GM19023 (cell line): Measurements from ENCODE around the gene ENDOU.
A peak's percentile ranks its signal among the peaks of the same experiment; 100 is the strongest.

Experiments used
- ATAC-seq: cut with Tn5 transposase; IDR thresholded peaks from one replicate; pipeline ENCODE4 v1.9.1; 2021; ENCODE audit warnings: mild to moderate bottlenecking, moderate library complexity; ENCODE audit not compliant: unreplicated experiment

ENDOU gene

DNA sequence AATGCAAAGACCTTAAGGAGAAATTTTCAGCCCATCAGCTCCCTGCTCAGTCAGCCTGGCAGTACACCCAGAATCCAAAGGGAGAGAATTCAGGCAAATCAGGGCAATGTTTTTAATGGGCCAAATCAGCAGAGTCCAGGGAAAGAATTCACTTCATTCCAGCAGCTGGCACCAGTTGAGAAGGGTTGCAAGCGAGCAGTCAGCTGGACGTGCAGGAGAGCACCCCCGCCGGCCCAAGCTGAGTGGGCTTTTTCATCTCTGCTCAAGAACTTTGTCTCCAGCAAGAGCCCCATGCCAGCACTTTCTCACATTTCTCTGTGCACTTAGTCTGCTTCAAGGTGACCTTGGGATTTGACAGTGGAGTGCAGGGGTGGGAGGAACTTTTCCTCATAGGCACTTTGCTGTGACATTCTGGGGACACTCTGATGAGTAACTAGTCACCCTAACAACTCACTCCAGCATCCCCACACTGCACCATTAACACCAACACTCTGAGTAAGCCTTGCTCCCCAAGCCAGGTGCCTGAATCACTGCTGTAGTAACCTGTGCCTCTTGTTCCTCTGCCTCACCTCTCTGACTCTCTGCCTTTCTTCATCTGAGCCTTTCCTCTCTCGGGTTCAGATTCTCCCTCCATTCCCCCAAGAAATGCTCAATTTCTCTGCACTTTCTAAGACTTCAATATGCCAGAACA, 2.2 kb downstream of the ENDOU start:
- ATAC-seq, result no peak

DNA sequence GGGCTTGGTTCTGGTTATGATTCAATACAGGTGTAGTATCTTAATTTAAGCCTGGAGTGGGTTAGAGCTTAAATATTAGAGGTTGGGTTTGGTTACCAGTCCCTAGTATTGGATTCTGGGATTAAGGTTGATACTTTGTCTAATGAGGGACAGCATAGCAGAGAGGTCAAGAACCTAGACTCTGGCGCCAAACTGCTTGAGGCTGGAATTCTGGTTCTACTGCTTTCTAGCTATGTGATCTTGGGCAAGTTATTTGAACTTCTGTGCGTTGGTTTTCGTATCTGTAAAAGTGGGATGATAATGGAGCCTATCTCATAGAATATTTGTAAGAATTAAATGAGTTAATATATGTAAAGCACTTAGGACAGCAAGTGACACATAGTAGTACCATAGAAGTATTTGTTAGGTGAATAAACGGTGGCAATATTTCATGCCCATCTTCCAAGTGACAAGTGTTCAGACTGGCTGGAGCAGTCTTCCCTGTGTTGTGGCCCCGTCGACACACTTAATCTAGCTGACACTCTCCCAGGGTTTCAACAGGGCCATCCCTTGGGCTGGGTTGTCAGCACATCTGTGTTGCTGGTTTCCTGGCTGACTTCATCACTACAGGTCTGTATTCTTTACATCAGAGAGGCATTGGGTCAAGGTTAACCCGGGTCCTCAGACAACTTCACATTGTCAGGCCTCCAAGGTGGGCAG, 3.0 kb downstream of the ENDOU start:
- no peak for ATAC-seq

DNA sequence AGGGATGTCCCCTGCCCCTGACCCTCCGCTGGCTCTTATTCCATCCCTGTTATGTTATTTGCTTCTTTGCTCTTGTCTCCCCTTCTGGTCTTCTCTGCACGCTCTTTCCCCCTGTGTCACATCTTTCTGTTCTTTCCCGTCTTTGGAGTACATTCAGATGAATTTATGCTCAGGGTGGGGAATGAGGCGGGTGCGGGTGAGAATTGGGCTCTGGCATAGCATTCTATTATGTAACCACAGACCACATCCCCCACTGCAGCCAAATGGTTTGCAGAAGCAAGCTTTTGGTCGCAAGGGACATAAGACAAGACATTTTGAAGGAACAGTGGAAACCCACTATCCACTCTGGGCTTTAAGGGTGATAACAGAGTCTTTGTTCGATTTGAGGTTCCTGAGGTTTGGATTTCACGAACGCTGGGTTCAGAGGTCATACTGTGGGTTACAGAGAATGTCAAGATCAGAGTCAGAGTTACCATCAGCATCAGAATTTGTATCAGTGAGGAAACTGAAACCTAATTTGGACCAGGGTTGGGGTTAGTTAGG, 3.8 kb downstream of the ENDOU start:
- ATAC-seq, result no peak

DNA sequence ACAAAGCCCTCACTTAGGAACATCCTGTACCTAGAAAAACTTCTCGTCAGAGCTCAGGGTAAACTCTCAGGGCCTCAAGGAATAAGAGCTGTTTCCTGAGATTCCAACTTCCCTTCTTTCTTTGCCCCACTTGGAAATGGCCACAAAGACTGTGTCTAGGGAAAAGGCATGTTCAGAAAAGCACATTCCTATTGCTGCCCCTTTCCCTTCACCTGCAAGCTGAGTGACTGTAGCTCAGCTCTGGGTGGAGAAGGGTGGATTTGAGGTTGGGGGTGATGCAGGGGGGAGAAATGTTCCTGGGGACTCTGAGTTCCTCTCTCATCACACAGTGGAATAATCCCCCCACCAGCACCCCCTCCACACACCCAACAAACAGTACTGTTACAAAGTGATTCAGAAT, 6.8 kb downstream of the ENDOU start:
- no peak for ATAC-seq

DNA sequence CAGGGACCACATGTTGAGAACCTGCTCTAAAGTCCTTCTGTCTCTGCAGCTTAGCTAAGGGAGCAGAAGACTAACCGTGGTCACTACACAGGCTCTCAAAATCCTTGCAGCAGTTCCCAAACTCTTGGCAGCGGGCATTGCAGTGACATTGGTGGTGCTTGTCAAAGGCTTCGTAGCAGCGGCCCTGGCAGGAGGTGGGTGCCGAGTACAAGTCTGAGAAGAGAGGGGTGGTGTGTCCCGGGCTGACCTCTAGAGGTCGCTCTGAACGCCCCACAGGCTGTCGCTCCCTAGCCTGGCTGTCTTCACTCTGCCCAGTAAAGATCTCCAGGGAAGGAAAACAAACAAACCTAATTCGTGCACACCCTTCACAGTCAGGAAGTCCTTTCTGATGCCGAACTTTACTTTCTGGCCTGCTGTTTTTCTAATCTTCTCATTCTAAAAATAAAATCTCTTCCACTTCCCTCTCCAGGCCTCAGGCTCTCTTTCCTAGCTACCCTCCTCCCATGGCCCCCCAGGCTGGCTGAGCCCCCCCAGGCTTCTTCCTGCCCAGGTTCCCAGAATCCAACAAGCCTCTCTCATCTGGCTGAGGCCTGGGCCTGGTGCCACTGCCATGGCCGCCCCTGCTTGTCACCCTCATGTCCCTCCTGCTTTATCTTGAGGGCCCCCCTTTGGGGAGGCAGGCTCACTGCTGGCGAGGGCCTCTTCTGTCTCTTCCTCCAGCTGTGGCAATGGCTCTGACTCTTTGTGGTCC, 7.7 kb downstream of the ENDOU start:
- no peak for ATAC-seq

DNA sequence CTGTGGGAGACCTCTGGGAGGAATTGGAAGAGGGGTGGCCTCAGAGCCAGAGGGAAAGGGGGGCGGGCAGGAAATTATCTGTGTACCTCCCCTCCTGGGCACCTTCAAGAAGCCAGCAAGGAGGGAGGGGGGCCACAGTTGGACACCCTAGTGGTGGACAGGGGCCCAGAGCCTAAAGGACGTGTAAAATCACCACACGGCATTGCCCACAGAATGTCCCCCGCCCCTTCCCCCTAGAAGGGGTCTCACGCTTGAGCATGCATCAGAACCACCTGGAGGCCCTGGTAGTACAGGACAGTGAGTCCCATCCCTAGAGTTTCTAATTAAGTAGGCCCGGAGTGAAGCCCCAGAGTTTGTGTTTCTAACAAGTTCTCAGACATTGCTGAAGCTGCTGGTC, 8.2 kb downstream of the ENDOU start:
- ATAC-seq, result no peak

DNA sequence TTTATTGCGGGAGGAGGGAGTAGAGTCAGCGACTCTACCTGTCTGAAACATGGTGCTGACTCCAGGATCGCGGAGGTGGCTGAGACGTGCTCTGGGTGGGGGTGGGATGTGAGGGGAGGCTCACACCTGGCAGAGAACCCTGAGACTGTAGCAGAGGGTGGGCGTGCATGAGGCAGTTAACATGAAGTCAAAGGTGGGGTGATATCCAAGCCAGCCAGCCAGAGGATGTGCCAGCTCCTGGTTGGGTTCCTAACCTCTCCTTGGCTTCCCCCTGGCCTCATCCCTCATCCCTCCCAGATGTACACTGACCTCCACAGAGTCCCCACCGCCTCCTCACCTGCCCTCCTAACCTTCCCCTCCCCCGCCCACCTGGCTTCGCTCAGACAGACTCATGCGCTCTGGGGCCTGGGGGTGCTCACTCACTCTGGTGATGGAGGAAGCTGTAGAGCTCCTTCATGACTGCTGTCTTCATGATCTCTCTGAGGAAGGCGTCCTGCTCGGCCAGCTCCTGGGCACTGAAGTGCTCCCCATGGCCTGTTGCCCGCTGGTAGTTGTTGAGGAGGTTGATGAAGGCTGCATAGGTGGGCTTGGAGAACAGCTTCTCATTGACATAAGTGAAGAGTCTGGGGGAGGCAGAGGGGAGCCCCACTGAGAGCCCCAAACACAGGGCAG, 9.3 kb downstream of the ENDOU start:
- ATAC-seq, result no peak

DNA sequence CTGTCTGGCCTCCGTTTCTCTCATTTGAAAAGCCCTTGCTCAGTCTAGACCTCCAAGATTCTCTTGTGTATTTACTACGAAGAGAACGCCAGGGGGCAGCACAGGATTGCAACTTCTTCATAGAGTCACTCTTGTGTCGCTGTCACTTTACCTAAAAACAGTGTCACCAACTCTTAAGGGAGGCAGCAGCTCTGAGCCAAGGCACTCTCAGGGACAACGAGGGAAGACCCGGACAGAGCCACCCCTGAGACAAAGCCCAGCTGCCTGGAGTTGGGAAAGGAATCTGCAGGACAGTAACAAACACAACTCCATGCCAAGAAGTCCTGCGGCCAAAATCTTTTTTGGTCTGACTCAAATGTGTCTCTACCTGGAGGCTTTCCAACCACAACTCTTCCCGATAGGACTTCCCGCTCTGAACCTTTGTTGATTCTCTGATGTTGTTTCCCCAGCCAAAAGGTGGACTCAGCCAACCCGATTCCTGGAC, 9.9 kb downstream of the ENDOU start:
- peak; percentile 83 for ATAC-seq

DNA sequence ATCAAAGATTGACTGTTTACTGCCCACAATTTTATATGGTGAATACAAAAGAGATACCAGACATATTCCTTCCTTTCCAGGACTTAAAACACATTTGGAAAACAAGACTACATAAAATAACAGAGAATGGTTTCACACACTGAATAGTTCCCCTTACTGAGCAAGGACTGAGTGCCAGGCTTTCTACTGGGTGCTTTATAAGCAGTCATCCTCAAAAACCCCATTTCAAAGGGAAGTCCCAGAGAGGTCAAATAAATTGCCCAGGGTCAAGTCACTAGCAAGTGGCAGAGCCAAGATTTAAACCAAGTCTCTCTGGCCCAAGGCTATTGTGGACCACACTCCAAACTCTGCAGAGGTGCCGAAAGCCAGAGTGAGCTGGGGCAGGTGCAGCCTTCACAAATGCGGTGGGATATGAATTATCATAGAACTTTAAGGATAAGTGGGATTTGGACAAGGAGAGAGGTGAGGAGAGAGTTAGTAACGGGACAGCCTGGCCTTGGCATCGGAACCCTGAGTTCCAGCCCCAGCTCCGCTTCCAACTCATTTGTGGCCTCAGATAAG, 10.4 kb downstream of the ENDOU start:
- ATAC-seq, result no peak

DNA sequence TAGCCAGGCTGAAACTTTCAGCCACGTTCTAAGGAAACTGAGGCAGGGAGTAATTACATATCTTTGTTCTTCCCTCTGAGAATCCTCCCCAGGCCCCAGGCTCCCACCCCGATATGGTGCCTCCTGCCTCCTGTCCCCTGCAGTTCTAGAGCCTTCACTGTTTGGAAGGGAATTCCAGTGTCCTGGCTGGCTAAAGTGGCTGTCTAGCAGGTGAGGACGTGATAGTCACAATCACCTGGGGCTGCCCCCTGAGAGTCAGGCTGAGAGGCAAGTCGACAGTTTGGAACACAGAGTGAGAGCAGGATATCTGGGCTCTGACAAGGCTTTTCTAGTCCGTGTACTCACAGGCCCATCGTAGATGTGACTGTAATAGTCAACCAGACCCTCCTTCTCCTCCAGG, 13.1 kb downstream of the ENDOU start:
- ATAC-seq, result no peak

DNA sequence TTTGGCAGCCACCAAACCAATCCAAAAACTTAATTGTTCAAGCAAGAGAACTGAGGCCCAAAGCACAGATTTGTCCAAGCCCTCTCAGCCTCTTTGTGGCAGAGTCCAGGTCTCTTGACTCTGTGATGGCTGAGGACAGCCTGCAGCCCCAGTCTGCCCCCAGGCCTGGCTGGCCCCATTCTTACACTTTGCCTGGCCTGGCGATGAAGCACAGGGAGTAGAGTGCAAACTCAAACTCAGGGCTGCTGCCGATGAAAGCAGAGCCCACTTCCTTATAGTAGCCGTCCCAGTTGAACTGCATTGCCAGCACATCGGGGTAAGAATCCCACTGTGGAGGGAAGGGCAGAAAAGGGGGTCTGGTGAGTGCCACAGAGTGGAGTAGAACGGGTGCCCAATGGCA, 13.8 kb downstream of the ENDOU start:
- ATAC-seq, result no peak

DNA sequence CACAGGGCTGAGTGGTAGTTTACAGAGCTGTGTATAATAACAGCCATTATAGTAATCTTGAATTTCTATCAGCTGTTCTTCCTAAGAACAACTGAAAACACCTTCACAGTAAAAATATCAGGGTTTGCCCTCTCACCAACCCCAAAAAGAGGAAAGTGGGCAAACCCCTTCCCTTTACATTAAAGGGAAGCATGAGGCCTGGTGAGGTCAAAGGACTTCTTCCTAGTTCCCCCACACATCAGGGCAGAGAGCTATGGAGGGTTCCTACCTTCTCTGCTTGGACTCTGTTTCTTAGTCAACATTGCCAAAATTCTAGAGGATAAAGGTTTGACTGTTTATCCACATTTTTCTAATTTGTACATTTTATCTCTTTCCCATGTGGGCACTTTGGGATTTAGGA, 15.0 kb downstream of the ENDOU start:
- no peak for ATAC-seq

DNA sequence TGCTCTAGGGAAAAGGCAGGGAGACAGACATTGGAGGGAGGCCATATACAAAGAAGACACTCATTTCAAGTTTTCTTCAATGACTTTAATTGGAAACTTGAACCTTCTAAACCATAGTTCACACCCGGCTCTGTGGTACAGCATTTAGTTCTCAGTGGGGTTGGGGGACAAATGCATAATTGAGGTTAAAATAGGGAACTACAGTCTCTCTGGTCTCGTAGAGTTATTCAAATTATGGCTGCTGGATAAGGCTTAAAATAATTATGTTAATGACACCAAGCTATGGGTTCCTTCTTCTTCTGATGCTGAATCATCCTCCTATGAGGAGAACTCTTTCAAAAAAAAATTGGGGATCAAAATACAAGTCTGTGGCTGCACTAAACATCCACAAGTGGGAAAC, 15.6 kb downstream of the ENDOU start:
- ATAC-seq, result no peak

DNA sequence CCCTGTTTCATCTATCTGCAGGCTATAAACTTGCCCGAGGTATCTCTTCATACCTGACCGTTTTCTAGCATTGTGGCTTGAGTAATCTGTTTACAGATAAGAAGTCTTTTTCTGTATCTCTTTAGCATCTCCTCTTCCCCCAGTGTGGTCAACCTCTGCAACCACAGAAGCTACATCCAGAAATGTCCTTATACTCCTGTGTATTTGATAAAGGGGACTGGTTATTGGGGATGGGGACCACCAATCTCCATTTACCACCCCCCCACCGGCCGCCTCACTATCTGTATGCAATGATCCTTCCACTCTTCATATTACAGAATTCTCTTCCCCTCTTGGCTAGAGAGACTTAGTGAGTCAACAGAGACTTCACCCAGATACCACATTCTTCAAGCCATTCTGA, 16.1 kb downstream of the ENDOU start:
- no peak for ATAC-seq

DNA sequence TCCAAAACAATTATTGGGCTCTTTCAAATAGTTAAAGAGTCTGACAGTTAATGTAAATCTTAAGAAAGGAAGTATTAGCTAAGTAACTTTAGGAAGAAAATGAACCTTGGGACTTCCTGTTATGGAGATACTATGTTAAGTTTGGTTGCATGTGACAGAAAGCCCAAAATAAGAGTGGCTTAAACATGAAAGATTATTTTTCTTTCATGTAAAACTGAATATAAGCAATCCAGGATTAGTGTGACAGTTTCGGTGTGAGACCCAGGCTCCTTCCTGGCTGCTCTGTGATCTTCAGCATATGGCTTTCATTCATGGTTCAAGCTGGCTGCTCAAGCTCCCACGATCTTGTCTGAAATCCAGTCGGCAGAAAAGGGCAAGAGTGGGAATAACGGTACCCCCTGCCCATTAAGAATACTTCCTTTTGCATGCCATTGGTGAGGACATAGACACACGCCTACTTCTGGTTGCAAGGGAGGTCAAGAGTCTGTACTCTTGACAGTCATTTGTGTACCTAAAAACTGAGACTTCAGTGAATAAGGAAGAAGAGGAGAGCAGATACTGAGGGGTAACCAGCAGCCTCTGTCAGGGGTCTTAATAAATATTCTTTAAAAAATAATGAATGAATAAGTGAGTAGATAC, 17.3 kb downstream of the ENDOU start:
- no peak for ATAC-seq

DNA sequence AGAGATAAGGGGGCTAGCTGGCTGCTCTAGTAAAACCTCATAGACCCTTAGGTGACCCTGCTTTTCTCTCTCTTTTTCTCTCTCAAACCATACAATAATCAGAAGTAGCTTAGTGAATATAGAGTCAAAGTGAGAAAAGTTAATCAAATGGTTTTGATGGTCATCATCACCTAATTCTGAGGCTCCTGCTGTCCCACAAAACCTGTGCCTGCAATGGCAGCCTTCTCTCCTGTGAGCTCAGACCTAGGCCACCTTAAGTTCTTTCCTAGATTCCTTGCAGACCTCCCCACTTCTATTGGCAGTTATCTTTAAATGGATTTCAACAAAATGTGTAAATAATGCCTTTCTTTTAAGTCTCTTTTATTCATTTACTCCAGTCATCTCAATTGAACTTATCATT, 17.9 kb downstream of the ENDOU start:
- no peak for ATAC-seq

DNA sequence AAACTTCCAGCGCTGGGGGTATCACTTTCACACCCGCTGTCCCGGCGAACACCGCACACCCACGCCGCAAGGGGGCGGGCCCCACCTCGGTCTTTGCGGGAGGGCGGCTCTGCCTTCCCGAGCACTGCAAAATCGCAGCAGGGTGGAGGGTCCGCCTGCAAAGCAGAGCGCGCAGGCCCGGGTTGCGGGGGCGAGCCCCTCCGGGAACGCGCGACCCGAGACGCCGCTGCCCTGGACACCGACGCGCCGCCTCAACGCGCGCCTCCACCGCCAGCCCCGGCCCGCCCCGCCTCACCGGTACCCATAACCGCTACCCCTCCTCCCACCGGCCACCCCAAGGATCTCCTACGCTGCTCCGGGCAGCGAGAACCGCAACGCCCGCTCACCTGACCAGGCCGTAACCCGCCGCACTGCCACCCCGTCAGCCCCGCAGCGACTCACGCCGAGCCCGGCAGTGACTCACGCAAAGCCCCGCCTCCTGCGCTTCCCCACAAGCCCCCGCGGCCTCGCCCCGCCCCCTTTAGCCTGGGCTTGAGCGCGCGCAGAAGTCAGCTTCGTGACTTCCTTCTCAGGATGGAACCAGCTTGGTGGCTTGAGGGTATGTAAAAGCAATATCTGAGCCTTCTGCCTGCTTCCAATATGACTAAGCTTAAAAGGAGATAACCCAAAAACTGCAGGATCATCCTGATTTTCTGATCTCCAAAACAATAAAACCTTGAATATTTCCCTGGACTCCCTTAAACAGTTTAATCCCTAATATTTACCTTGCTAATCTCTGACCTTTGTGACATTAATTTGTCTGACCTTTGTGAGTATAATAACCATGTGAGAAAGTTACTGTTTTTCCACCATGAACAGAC, 19.5 kb downstream of the ENDOU start, which contains the start of gene RPAP3:
Gene RPAP3 (minus strand): TSS at position 465 of the 860 bp plus-strand sequence. CDS start 3,190 bp downstream, outside the sequence.
- peak; percentile 85 for ATAC-seq

DNA sequence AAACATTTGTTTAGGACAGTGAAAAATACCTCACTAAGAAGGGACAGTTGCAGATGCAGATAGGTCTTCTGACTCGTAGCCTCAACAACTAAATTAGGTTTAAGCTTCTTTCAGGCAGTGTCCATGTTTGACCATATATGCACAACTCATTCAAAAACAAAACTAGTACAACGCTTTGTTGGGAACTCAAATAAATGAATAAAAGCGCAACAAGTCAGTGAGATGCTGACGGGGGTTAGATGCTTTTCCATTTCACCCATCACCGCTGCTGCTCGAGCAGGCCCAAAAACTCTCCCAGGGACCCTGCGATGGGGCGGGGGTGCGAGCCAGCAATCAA, 20.1 kb downstream of the ENDOU start:
- no peak for ATAC-seq

DNA sequence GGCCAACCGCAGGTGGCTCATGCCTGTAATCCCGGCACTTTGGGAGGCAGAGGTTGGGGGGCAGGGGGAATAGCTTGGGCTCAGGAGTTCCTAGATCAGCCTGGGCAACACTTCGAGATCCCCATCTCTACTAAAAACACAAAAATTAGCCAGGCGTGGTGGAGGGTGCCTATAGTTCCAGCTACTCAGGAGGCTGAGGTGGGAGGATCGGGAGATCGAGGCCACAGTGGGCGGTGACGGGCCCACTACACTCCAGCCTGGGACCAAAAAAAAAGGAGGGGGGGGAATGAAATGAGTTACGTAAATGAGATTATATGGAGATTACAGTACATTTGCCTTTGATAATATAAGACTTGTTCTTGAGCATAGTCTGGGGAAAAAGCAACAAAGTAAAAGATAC, 20.6 kb downstream of the ENDOU start:
- no peak for ATAC-seq
